Limb (tissue), 2 donors: ENCODE data around the gene HJURP.
A peak's percentile ranks its signal among the peaks of the same experiment; 100 is the strongest.
"Not testable (repeated sequence)": the region's sequence is repeated elsewhere in the genome, so short reads cannot be mapped to it uniquely, and the experiment has no call there.

Experiments used
- DNase-seq, 2 donors: peaks; one replicate each; pipeline ENCODE4 v3.0.0-alpha.2; 2016; ENCODE audit errors: extremely low spot score in 2 of 2

HJURP gene, protein sequence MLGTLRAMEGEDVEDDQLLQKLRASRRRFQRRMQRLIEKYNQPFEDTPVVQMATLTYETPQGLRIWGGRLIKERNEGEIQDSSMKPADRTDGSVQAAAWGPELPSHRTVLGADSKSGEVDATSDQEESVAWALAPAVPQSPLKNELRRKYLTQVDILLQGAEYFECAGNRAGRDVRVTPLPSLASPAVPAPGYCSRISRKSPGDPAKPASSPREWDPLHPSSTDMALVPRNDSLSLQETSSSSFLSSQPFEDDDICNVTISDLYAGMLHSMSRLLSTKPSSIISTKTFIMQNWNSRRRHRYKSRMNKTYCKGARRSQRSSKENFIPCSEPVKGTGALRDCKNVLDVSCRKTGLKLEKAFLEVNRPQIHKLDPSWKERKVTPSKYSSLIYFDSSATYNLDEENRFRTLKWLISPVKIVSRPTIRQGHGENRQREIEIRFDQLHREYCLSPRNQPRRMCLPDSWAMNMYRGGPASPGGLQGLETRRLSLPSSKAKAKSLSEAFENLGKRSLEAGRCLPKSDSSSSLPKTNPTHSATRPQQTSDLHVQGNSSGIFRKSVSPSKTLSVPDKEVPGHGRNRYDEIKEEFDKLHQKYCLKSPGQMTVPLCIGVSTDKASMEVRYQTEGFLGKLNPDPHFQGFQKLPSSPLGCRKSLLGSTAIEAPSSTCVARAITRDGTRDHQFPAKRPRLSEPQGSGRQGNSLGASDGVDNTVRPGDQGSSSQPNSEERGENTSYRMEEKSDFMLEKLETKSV

DNA sequence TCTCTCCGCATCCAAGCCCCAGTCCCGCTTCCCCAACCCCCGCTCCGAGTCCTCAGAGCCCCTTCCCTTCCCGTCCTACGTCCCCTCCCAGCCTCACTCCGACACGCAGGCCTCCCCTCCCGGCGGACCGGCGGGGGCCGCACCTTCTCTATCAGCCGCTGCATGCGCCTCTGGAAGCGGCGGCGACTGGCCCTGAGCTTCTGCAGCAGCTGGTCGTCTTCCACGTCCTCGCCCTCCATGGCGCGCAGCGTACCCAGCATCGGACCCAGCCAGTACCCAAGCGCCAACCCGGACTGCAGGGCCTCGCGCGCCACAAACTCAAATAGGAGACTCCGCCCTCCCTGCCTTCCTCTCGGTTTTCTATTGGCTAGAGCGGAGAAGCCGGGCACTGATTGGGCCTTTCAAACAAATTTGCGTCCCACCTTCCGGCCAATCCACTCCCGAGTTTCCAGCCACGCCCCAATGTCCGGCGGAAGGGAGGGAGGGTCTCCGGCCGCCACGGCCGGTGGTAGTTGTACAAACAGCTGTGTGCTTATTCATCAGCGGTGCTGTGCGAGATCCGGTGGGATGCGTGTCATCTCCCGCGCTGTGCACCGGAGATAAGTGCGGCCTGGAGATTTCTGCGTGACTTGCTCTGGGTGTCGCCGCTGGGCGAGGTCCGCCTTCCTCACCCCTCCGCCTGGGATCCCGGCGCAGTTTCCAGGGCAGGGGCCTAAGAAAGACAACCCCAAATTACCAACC is at the start of gene HJURP:
HJURP (minus strand) TSS at position 295 of the 741 bp plus-strand sequence; CDS start at position 260, 35 bp downstream.
- DNase-seq, result peak; percentile 93 to 97

DNA sequence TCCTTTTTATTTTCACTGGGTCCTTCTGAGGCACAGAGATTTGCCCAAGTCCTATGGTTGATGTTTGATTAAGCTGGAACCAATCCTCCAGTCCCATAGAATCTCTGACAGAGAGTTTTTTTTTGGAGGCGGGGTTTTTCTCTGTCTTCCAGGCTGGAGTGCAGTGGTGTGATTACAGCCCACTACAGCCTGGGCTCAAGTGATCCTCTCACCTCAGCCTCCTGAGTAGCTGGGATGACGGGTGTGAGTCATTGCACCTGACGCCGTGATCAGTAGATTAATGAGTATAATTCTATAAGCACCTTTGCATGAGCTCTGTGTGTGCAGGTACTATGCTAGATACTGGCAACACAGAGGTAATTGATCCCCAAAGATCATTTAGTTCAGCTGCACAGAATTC is 47.5 kb upstream of the HJURP start:
- no peak for DNase-seq

GRCh38 chr2:233901367-233901766 is 47.0 kb upstream of the HJURP start:
- DNase-seq, result no peak

- not testable (repeated sequence) for DNase-seq
These were observed 41.9 kb upstream of the HJURP start for GRCh38 chr2:233896253-233896652.

- no peak for DNase-seq
These were observed 38.5 kb upstream of the HJURP start for GRCh38 chr2:233892793-233893192.

DNA sequence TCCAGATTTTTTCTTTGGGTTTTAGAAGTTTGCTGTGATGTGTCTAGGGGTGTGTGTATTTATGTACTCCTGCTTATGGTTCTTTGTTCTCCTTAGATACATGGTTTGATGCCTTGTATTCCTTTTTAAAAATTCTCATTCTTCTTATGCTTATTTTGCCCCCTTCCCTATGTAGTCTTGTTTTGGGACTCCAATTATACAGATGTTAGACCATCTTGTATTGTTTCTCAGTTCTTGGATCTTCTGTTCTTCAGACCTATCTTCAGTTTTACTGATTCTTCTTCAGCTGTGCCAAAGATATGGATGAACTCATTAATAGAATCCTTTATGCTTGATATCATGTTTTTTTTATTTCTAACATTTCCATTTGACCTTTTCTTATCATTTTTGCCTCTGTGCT is 28.0 kb upstream of the HJURP start:
- no peak for DNase-seq

GRCh38 chr2:233872125-233872524 is 17.8 kb upstream of the HJURP start:
- DNase-seq, result not testable (repeated sequence)

DNA sequence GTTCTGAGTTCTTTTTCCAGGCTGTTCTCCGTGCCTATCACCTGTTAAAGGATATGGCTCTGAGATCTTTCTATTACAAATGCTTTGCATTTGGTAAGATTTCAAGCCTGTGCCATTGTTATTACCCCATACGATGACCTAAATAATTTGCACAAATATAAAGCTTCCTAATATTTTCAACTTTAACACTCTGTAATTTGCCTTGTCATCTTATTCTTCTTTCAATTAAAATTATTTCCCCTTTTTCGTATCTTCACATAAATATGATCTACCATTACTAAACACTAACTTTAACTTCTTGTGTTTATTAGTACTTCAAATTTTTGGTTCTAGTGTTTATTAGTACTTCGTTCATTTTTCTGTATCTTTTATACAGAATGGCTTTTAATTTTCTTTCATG is 17.1 kb upstream of the HJURP start:
- DNase-seq, result no peak

GRCh38 chr2:233867993-233868532 is 13.7 kb upstream of the HJURP start, which contains the start of gene MSL3B:
Gene MSL3B, minus strand, starts transcription at chr2:233868386.
- peak; percentile 27 to 62 for DNase-seq

GRCh38 chr2:233866479-233866878 is 12.1 kb upstream of the HJURP start:
- no peak for DNase-seq

DNA sequence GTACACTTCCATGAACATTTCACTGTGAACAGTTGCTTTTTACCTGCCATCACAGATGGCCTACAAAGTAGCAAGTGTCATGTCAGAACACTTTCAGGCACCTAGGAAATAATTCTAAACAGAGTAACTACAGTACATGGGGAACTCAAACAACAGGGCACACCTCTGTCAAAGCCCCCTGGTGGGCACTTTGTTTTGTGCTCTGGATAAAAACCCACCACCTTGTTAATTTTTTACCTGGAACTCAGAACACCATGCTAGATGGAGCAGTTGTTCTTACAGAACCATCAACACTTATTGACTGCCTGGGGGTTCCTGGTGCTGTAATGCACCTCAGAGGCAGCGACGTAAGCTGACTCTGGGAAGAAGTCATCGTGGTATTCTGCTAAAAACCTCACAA is 11.5 kb upstream of the HJURP start:
- DNase-seq, result no peak

DNA sequence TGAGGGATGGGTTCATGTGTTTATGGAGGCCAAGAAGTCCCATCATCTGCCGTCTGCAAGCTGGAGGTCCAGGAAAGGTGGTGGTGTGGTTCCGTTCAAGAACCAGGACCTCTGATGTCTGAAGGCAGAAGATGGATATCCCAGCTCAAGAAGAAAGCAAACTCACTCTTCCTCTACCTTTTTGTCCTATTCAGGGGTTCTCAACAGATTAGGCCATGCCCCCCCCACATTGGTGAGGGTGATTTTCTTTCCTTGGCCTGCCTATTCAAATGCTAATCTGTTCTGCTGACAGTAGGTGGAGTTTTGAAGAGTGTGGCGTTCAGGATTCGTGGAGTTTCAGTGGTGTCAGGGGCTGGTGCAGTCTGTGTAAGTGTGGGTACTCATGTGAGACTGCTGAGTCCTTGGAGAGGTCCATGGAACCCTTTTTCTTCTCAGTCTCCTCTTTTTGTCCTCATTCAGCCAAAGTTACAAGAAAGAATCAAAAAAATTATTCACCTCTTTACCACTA is 8.0 kb upstream of the HJURP start:
- no peak for DNase-seq

DNA sequence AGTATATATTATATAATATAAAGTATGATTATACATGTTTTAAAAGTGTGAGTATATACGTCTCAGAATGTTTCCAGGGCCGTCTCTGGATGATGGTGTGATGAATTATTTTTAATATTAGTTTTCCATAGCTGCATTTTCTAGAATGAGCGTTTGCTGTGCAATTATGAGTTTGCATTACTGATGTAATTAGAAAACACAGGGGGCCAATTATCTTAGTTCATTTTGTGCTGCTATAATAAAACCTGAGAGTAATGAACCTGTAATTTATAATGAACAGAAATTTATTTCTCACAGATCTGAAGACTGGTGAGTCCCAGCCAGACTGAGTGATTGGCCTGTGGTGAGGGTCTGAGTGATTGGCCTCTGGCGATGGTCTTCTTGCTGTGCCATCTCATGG is 4.0 kb upstream of the HJURP start:
- DNase-seq, result no peak

GRCh38 chr2:233857511-233858141 is 3.3 kb upstream of the HJURP start:
- no peak for DNase-seq

DNA sequence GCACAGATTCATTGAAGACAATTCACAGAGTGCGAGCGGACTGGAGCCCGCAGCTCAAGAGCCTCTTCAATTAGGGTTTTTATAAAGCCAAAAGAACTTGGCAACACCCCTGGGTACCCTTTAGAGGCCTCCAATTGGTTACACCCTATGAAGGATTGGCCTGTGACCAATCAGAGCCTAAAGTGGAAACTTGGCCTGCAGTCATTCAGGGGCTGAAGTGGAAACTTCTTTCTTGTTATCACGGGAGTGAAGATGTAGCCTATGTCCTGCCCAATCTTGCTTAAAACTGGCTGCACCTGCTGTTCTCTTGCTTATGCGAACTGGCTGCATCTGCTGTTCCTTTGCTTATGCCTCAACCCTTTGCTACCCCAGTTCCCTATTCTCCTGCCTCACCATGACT is 1.8 kb upstream of the HJURP start:
- DNase-seq, result no peak

GRCh38 chr2:233855345-233855744 is 1.0 kb upstream of the HJURP start:
- DNase-seq, result no peak

DNA sequence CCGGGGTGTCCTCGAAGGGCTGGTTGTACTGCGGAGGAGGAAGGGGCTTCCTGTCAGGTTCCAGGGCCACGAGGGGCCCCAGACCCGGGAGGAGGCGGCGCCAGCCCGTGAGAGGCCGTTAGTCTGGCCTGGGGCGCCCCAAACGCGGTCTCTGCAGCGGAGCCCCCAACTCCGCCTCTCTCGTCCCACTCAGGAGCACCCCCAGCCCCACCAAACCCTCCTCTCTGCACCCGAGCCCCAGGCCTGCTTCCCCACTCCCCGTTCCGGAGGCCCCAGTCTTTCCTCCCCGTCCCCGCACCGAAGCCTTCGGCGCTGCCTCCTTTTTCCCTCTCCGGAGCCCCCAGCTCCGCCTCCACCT is 473 bp downstream of the HJURP start:
- no peak for DNase-seq

DNA sequence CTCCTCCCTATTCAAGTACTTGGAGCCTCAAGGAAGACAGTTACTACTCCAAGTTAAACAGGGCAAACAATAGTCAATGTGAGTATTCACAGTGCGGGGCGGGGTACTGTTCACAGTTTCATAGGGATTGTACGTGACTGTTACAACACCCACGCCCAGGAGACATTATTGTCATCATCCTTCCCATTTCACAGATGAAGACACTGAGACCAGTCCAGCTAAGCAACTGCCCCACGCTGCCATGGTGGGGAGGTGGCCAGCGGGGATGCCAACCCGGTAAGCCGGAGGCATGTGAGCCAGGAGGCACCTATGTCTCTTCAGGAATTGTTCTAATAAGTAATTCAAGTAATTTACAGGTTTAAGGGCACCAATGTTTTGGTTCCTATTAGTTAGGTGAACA is 982 bp downstream of the HJURP start:
- DNase-seq, result no peak

DNA sequence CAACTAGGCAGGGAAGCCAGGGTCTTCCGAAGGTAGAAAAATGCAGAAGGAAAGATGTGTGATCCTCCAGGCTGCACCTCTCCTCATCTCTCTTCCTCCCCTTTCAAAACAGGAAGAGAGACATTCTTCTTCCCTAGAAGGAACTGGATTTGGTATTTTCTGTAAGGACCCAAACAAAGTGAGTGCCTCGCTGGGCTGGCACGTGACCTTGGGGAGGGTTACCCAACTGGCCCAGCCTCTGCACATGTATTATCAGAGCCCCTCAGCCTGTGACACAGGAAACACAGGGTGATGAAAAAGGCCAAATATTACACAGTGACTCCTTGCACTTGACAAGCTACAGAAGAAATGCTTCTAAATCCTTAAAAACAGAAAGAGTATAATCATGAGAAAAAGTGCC is 2.3 kb downstream of the HJURP start:
- DNase-seq, result no peak

GRCh38 chr2:233851169-233851568 is 3.2 kb downstream of the HJURP start:
- no peak for DNase-seq

GRCh38 chr2:233850745-233851144 is 3.6 kb downstream of the HJURP start:
- no peak for DNase-seq
